Smooth muscle cell (in vitro differentiated cells): ENCODE measurements around the gene TFDP1. TPM values are rescaled to one million over a fixed set of nuclear protein-coding genes. Genes with fewer than 3 reads are reported as not detected.

Experiments
- DNase-seq: peaks from one replicate; lab custom pipeline; 2025; ENCODE audit not compliant: unreplicated experiment; lab: John Stamatoyannopoulos, UW
- H2AFZ ChIP-seq: fragments of 200-600 bp; sonication (generic); 2 replicates; pipeline ENCODE4 v1.6.0; 2016; ENCODE audit warnings: antibody characterized with exemption, low read depth, mild to moderate bottlenecking
- H3F3A ChIP-seq: fragments of 200-600 bp; sonication (generic); 2 replicates; pipeline ENCODE4 v1.6.0; 2017; ENCODE audit warnings: antibody characterized with exemption, low read depth
- H3K27ac ChIP-seq: fragments of 200-600 bp; sonication (generic); 2 replicates; pipeline ENCODE4 v1.5.1; 2016; ENCODE audit warnings: low read depth, mild to moderate bottlenecking
- H3K27me3 ChIP-seq: fragments of 200-600 bp; sonication (generic); 2 replicates; pipeline ENCODE4 v1.6.1; 2016; ENCODE audit warnings: low read depth, mild to moderate bottlenecking
- H3K36me3 ChIP-seq: fragments of 200-600 bp; sonication (generic); 2 replicates; pipeline ENCODE4 v1.5.1; 2016; ENCODE audit warnings: low read depth
- H3K4me1 ChIP-seq: fragments of 200-600 bp; sonication (generic); 2 replicates; pipeline ENCODE4 v1.5.1; 2016; ENCODE audit warnings: low read depth
- H3K4me2 ChIP-seq: fragments of 200-600 bp; sonication (generic); 2 replicates; pipeline ENCODE4 v1.6.0; 2016; ENCODE audit warnings: mild to moderate bottlenecking
- H3K4me3 ChIP-seq: fragments of 200-600 bp; sonication (generic); 2 replicates; pipeline ENCODE4 v1.5.1; 2016; ENCODE audit warnings: mild to moderate bottlenecking
- H3K79me2 ChIP-seq: fragments of 200-600 bp; sonication (generic); 2 replicates; pipeline ENCODE4 v1.6.0; 2016; ENCODE audit warnings: low read depth, mild to moderate bottlenecking
- H3K9ac ChIP-seq: fragments of 200-600 bp; sonication (generic); 2 replicates; pipeline ENCODE4 v1.6.0; 2016; ENCODE audit warnings: low read depth
- H3K9me3 ChIP-seq: fragments of 200-600 bp; sonication (generic); replicated peaks from 2 replicates; pipeline ENCODE4 v1.5.1; 2016; ENCODE audit warnings: low read depth
- H4K20me1 ChIP-seq: fragments of 200-600 bp; sonication (generic); 2 replicates; pipeline ENCODE4 v1.6.0; 2016; ENCODE audit warnings: low read depth
- WGBS: methylation state at CpG from one replicate; pipeline ENCODE4 v1.1.7; 2016; ENCODE audit warnings: low lambda C conversion rate; 5-methylcytosine and 5-hydroxymethylcytosine counted together
- polyA plus RNA-seq: library from polyadenylated mRNA; unstranded; fragments of >200 nt; fragmentation: Nextera tagmentation; extraction: Ambion mirVana; gene quantifications from 2 replicates; pipeline ENCODE4 v1.2.1, GENCODE V29; 2016
- total RNA-seq: library from RNA; depleted of rRNA; stranded (reverse); fragments of >200 nt; gene quantifications from 2 replicates; pipeline ENCODE4 v1.2.3, GENCODE V29; 2014
- TF ChIP-seq, protein P1 (sequence below): fragments of 200-600 bp; sonication (generic); IDR thresholded peaks from 2 replicates; pipeline ENCODE4 v1.5.1; 2017; ENCODE audit warnings: borderline replicate concordance, mild to moderate bottlenecking, antibody characterized with exemption; ENCODE audit not compliant: insufficient read depth, poor library complexity, severe bottlenecking

TFDP1 gene
- total and polyA plus RNA-seq, 2 experiments from 2014 or later = 52.8 to 53.6 TPM

DNA sequence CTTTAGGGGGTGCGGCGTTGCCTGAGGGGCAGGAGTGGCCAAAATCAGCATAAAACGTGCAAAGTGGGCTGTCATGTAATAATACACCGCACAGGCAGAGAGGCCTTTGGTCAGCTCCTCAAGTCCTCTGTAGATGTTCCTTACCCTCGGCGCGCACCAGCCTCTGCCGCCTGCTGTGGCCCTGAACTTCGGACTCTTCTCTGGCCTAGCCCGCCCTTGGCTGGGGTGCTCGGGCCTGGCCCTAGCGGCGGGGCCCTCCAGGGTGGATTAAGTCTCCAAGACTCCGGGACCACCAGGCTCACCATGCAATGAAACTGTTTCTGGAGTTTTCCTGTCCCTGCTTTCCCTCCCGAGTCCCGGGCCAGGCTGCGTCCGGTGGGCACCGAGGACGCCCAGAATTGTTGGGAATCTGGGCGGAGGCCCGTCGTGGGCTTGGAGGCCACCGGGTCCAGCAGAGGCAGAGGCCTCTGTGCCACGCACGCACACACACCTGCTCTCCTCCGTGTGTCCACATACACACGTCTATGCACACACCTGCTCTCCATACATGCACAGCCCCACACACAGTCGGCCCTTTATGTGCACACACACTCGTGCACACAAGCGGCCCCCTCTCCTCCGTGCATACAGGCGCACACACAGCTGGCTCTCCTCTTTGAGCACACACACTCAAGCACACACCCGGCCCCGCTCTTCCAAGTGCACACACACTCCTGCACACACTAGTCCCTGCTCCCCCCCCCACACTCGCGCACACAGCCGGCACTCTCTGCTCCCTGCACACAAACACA lies 1.5 kb upstream of the TFDP1 start:
- H3K4me3 ChIP-seq = no peak overlapping the region
- no peak overlapping the region for H3K9ac ChIP-seq
- peaks cover 24% of the 10 kb centered on the region for H3K79me2 ChIP-seq
- no peak overlapping the region for H2AFZ ChIP-seq
- no peaks in the 10 kb centered on the region for H3K36me3 ChIP-seq
- H3K4me2 ChIP-seq = no peak overlapping the region
- H3K27ac ChIP-seq = no peak overlapping the region
- peaks cover 22% of the 10 kb centered on the region for H4K20me1 ChIP-seq
- 95% methylated on average over 36 of the region's 38 CpGs for WGBS
- H3K9me3 ChIP-seq = no peaks in the 10 kb centered on the region
- no peak for DNase-seq
- H3F3A ChIP-seq = no peaks in the 10 kb centered on the region
- TF ChIP-seq, protein P1, sequence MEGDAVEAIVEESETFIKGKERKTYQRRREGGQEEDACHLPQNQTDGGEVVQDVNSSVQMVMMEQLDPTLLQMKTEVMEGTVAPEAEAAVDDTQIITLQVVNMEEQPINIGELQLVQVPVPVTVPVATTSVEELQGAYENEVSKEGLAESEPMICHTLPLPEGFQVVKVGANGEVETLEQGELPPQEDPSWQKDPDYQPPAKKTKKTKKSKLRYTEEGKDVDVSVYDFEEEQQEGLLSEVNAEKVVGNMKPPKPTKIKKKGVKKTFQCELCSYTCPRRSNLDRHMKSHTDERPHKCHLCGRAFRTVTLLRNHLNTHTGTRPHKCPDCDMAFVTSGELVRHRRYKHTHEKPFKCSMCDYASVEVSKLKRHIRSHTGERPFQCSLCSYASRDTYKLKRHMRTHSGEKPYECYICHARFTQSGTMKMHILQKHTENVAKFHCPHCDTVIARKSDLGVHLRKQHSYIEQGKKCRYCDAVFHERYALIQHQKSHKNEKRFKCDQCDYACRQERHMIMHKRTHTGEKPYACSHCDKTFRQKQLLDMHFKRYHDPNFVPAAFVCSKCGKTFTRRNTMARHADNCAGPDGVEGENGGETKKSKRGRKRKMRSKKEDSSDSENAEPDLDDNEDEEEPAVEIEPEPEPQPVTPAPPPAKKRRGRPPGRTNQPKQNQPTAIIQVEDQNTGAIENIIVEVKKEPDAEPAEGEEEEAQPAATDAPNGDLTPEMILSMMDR = no peak
- no peaks in the 10 kb centered on the region for H3K27me3 ChIP-seq
- peaks cover 5% of the 10 kb centered on the region for H3K4me1 ChIP-seq

GRCh38 chr13:113584870-113585671 lies 518 bp downstream of the TFDP1 start:
- peaks cover 42% of the 10 kb centered on the region for H4K20me1 ChIP-seq
- H3K4me2 ChIP-seq = peak overlapping the region; percentile 95
- H3K9ac ChIP-seq = no peak overlapping the region
- no peaks in the 10 kb centered on the region for H3K27me3 ChIP-seq
- peaks cover 5% of the 10 kb centered on the region for H3K4me1 ChIP-seq
- H3F3A ChIP-seq = no peaks in the 10 kb centered on the region
- H3K27ac ChIP-seq = no peak overlapping the region
- peaks cover 33% of the 10 kb centered on the region for H3K79me2 ChIP-seq
- H3K9me3 ChIP-seq = no peaks in the 10 kb centered on the region
- DNase-seq = no peak
- H2AFZ ChIP-seq = no peak overlapping the region
- H3K4me3 ChIP-seq = peak overlapping the region; percentile 69
- WGBS = 1% methylated on average over 33 of the region's 105 CpGs
- H3K36me3 ChIP-seq = no peaks in the 10 kb centered on the region
- TF ChIP-seq, protein P1 = no peak

- Histone ChIP-seq H3K79me2 (peaks cover 33% of the 10 kb centered on the region), H3K4me2 (peak overlapping the region; percentile 95), H3K27ac (no peak overlapping the region), H3F3A (no peaks in the 10 kb centered on the region), H3K4me3 (peak overlapping the region; percentile 69), H3K4me1 (peaks cover 5% of the 10 kb centered on the region), H4K20me1 (peaks cover 49% of the 10 kb centered on the region), H3K27me3 (no peaks in the 10 kb centered on the region), H3K36me3 (no peaks in the 10 kb centered on the region), H3K9me3 (no peaks in the 10 kb centered on the region), H2AFZ (no peak overlapping the region), H3K9ac (no peak overlapping the region)
- WGBS = 82% methylated on average over 9 of the region's 9 CpGs
- DNase-seq = no peak
- TF ChIP-seq, protein P1 = no peak
Measured at GRCh38 chr13:113585896-113586295, 1.3 kb downstream of the TFDP1 start.
